NCI-H146 treated with DMSO at 0.1 percent for 48 hours (cell line): ENCODE measurements around the gene LRP1B.

ENCODE experiments used
- DNase-seq: peaks from one replicate; lab custom pipeline; 2025; ENCODE audit not compliant: unreplicated experiment; lab: John Stamatoyannopoulos, UW

The LRP1B gene

DNA sequence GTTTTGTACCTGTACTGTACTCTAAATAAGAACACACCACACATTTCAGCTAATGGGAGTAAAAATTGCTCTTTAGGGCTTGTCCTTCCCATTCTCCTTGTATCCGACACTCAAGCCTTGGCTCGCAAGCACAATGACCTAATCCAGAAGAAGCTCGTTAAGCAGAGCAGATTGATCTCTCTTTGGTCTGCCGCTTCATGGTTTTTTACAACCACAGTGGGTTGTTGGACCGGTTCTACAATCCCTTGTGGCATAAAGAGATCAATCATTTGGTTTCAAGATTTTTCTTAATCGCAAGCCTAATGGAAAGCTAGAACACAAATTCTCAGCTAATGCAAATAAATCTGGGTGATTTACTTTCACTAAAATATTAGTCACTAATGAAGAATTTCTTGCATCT, 662.1 kb downstream of the LRP1B start:
- DNase-seq: no peak

DNA sequence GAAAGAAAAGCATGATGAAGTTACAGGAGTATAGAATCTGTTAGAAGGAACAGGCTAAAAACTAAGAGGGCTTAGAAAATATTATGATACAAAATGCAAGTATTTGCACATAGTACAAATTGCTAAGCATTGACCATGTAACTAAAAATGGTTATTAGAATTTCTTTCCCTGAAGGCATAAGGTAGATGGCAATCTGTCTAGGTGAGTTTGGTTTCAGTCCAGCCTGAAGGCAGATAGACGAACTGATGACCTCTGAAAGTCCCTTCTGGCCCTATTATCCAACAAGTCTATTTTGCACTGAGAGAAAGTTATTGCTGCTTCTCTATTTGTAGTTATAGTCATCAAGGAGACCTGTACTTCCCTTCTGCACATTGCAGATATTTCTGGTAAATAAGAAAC, 663.5 kb downstream of the LRP1B start:
- DNase-seq: no peak

DNA sequence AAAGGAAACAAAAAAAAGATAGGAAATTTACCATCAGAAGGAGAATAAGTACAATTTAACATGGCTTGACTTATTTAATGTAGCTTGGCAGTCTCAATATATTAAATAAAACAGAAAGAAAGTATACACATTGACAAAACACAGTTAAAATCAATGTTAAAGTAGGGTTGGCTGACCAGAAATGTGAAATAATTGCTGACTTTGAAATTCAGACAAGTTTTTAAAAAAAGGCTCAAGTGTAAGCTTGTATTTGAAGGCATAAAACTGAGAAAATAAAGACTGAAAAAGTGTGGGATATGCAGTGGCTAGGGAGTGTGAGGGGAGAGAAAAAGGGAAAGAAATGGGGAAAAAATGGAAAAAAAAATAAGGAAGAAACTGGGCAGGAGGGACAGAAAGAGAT, 665.8 kb downstream of the LRP1B start:
- DNase-seq: no peak

DNA sequence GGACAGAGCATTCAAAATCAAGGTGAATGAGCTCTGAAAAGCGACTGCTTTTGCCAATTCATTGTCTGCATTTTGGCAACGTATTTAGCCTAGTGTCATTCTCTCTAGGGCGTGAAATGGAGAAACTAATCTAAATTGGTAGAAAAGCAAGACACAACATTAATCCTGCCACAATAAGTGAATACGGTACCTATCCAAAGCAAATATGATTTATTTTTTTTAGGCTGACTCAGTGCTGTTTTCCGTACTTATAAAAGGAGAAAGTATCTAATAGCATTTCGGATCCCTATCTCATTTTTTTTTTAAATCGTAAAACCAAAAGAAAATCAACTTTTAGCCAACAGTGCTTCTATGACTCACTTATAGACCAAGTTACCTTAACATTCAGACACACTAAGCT, 672.5 kb downstream of the LRP1B start:
- no peak for DNase-seq

DNA sequence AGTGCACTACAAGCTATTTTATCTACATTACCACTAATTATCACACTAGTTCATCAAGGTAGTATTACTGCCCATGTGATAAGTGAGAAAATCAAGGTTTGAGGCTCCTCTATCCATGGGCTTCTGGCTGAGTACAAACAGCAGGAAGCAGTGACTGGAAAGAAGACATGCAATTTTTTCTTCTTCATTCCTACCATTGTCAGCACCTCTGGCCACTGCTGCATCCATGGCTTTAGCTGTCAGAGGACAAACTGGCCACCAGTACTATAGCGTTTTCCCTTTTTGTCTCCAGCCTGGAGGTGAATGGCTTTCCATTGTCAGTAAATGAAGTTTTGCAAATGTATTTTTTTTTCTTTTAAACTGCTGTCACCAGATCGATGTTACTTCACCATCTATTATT, 674.9 kb downstream of the LRP1B start:
- DNase-seq: no peak

DNA sequence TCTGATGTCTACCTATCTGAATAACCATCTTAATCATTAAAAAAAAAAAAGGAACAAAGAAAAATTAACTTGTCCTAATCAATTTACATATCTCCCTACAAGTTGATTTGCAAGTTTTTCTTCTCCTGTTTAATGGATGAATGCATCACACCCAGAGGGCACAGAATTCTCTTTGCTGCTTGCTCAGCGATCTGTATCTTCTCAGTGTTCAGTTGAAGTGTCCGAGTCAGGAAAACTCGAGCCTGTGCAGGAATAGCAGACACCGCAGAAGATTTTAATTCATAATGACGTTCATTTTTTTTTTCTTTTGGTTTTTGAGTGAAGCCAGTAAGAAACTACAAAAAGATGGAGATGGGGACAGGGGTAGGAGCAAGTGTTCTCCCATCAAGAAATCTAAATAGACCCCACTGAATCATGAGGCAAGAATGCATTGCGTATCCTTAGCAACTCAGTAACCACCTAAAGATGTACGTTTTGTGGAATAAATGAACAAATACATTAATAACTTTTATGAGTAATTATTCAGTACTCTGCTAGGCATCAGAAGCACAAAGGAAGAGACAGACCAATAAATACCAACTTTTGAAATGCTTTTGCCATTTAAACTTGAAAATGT, 675.5 kb downstream of the LRP1B start:
- DNase-seq: no peak

DNA sequence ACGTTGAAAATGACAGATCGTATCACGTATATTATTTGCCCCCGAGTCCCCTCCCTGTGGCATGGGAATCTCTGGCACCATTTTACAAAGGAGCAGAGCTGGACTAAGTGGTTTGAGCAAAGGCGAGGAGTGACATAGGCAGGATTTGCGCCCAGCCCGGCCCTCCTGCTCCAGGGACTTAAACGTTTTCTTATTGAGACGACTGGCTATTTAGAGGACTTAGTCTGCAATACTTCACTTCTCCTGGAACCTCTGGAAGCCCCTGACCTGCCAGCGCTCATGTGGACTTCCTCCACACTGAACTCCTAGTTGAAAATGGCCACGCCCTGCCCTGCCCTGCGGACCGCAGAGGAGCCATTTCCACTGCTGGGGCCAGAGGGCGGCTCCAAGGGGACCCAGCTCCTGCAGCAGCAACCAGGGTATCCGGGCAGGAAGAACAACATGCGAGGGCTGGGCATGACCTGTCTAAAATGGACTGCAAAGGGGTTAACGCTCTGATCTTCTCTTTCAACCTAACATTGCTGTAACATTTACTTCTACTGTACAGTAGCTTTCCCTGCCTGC, 690.7 kb downstream of the LRP1B start:
- no peak for DNase-seq

DNA sequence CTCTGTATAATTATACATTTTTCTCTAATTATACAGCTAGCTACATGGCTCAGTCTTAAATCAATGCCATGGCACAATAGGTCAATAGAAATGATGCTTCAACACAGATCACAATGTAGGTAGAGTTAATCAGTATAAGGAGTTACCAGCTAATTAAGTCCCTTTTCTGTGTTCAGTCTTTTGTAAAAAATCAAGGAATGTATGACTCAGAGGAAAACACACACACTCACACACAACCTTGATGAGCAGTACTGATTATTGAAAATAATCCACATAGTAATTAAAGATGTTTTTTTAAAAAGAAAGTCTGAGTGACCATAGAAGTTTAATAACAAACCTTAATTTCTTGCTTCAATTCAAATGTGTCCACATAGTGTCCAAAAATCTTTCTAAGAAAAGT, 691.3 kb downstream of the LRP1B start:
- DNase-seq: no peak

DNA sequence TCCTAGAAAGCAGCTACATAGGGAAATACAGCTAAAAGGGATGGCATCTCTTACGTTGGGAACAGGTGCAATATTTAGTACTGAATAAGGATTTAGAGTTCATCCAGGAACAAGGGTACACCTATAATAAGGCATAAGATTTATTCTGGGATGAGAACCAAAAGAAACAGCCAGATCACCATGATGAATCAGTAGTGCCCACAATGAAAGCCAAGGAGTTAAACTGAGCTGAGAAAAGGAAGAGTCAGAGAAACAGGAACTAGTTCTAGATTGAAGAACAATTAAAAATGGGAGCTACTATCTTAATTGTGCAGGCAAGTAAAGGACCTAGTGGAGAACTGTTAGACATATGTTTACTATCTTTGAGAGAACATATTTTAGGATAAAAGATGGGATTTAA, 692.3 kb downstream of the LRP1B start:
- no peak for DNase-seq

DNA sequence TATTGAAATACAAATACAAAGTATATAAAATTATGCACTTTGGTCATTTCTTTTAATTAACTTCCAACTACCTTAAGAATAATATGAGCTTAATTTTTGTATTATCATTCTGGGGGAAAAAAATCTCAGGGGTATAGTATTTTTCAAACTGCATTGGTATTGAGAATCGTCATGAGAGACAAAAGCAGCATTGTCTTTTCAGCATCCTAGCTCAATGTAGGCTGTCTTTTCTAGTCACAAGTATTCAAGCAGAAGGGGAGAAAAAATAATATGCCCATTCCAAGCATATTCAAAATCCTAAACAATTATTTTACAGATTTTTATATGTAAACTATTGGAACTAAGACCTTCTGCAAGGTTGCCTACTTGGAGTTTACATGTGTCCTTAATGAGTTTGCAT, 693.3 kb downstream of the LRP1B start:
- no peak for DNase-seq

DNA sequence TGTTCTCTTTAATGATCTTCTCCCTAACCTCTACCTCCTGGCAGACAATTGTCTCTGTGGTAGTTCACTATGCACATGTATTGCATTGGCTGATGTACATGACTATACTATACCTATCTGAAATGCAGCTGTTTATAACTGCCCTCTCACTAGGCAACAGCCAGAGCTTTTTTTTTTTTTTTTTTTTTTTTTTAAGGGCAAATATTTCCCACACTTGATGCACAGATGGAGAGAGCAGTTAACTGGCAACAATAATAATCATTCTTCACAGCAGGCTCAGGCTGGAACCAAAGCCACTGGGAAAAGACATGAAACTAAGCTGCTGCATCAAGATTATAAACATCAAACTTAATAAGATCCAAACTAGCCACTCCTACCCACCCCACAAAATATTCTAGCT, 707.7 kb downstream of the LRP1B start:
- no peak for DNase-seq

DNA sequence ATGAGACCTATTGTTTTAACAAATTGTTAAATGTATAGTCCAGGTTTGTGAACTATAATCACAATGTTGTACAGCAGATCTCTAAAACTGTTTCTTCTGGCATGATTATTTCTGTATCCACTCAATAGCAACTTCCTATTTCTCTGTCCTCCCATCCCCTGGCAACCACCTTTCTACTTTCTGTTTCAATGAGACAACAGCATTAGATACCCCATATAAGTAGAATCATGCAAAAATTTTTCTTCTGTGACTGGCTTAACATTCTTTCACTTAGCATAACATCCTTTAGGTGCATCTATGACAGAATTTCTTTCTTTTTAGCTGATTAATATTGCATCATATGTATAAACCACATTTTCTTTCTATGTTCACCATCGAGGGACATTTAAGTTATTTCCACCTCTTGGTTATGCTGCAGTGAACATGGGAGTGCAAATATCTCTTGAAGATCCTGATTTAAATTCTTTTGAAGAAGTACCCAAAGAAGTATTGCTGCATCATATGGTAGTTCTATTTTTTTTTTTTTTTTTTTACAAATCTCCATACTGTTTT, 713.5 kb downstream of the LRP1B start:
- no peak for DNase-seq

DNA sequence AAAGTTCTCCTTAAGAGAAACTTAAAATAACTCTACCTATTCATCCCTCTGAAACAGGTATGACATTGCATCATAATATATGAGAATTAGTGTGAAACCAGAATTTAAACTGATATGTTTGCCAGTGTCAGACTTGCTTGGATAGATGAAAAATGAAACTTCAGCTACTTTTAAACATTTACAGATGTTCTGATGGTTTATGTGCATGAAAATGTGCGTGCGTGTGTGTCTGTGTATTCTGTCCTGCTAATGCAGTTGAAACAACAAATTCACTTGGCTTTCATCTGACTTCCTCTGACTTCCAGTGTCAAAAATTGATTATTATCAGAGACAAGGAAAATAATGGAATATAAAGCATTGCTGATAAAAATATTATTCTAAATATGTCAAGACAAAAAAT, 719.4 kb downstream of the LRP1B start:
- DNase-seq: no peak

DNA sequence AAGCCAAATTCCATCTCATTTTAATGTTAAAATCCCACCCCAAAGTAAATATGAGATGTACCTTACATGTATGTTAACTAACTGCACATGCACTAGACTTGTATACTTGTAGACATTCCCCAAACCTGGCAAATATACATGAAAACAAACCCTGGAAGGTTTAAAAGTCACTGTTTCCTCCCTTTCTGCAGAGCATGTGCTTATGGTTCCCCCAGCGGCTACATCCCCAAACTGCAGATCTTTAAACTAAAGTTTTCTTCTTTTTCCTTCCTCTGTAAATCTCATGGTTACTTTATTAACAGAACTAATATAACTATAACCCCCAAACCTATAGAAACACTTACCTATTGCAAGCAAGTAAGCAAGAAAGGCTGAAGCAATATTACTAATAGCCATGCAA, 731.5 kb downstream of the LRP1B start:
- DNase-seq: no peak

DNA sequence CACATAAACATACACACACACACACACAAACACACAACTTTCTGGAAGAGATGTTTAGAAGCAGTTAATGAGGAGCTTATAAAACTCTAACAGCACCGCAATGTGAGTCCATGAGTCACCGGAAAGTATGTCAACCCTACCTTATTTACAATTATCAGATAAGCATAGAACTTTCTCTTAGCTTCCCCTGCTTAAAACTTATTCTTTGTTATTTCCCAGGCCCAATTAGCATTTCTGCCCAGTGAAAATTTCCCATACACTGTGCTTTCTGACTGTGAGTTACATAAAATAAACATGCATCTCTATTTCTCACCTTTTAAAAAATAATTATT, 737.6 kb downstream of the LRP1B start:
- no peak for DNase-seq

DNA sequence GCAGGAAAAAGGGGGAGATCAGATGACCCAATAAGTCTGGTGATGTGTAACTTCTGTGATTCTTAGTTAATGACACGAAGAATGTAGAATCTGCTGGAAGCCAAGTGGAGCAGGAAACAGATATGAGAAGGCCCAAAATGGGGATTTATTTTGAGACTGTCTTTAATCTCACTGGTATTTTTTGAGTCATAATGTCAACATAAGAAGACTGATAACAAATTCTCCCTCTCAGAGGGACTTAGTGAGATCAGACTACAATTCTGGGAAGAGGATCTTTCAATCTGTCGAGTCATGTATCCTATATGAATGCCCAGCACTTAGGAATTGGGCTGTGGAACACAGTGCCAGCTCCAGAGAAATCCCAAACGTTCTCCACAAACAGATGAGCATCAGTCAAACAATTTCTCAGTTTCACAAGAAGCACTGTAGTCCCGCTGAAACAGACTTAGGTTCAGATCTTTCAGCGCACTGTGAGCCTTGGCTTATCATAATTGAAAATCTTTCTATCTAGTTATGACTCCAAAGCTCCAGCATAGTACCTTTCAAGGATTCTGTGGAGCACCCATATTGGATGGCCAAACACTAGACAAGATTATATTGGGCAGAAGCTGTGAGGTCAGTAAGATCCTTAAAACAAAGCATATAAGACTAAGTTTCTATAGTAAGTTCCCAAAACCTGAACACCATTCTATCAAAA, 738.2 kb downstream of the LRP1B start:
- no peak for DNase-seq

DNA sequence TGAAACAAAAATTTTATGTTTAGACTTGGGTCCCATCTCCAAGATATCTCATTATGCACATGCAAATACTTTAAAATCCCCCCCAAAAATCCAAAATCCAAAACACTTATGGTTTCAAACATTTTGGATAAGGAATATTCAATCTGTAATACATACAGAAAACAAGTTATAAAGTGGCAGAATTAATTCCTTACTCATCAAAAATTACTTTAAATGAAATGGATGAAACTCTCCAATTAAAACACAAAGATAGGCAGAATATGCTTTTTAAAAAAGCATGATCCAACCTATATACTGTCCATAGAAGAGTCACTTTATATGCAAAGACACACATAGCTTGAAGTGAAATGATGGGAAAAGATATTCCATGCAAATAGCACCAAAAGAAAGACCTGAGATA, 744.6 kb downstream of the LRP1B start:
- no peak for DNase-seq

DNA sequence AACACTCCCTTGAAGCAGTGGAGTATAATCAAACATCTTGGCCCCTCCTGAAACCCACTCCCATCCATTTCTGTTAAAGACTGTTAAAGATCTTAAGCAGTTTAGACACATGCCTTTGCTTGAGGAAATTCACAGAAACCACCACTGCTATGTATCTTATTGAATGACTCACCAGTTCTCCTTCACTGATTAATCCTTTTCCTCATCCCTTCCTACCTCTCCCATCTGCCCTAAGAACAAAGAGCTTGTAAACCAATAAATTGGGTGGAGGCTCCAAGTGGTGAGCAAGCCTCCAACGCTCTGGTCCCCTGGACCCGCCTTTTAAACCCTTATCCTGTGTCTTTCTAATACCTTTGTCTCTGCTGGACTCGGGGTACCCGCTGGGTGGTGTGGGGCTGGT, 746.1 kb downstream of the LRP1B start:
- no peak for DNase-seq

DNA sequence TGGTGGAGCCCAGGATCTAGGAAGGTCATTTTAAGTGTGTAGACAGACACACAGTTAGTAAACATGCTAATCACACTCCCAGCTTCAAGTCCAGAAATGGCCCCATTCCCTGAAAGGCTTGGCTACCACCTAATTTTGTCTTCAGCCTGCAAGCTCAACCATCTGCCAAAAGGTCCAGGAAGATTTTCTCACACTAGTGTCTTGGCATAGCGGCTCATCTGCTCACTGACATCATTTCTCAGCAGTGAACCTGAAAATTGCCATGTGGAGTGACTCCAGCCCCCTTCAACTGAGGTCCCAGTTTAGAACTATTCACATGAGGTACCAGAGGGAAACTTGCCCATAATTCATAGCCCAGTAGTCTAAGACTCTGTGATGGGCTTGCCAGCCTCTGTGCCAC, 748.9 kb downstream of the LRP1B start:
- DNase-seq: no peak

DNA sequence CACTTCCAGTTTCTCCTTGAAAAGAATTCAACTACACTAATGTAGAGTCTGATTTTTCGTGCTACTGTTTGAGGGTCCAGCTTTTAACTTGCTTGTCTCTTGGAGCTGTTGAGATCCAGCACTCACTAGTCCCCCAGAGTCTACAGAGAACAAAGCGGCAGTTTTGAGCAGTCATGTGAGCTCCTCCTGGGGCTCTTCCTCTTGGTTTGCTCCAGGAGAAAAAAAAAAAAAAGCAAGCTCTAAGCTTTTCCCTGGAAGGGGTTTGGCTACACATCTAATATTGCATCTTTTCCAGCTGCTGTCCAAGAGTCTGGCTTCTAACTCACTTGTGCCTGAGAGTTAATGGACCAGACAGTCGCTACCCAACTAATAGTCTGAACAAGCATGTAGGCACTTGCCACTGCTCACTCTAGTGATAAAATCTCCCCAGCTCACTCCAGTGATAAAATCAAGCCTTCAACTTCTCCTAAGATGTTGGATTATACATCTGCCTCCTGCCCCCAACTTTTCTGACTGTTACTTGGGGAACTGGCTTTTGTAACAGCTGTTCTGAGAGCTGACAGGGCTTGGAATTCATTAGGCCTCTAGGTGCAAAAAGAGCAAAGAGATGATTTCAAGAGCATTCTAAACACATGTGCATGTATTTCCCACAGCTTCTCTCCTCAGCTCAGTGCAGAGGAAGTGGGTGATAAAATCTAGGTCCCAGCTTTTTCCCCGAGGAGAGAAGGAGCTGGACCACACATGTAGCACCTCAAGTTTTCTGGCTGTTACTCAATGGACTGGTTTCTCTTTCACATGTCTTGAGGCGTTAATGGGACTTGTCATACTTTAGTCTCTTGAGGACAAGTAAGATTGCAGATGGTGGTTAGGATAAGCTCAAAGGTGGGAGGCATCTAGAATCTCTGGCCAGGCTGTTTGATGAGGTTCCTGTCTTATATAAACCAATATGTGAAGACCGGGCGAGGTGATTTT, 750.5 kb downstream of the LRP1B start:
- no peak for DNase-seq

DNA sequence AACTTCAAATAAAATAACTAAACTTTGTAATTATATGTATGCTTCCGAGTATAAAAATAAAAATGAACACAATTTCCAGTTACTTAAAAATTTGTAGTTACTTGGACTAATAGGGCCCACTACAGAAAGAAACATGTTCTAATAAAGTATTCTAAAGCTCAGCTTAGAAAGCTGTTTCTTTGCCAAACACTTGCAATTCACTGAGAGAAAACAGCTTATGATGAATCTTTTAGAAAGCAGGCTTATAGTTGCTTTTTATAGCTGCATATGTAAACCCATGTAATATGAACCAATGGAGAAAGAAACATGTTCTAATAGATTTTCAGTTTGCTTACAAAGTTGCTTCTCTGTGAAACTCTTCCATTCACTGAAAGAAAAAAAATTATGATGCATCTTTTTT, 766.0 kb downstream of the LRP1B start:
- no peak for DNase-seq

DNA sequence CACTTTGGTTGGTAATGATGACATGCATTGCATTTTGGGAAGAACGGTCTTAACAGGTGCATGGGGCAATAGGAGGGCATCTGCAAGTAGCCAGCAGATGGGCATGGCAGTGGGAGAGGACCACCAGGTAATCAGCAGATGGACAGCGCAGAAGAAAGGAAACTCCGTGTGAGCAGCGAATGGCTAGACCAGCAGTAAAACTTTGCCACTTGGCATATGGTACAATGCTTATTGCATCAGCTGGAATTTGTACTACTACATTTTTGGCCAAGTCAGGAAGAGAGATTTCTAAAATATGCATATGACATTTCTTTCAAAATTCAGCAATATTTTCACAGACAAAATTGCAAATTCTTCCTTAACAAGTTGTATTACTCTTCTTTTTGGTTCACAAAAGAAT, 768.5 kb downstream of the LRP1B start:
- no peak for DNase-seq
